ENCODE data around the gene DNM2. TPM values are rescaled to one million over a fixed set of nuclear protein-coding genes. Genes with fewer than 3 reads are reported as not detected.

DNM2 gene
- total and polyA plus RNA-seq, 9 of the 15 experiments (the other 6 are each of a cell fraction or from before 2014, with no cell fraction given), result 2.2 to 161 (median 72.6) TPM

DNA sequence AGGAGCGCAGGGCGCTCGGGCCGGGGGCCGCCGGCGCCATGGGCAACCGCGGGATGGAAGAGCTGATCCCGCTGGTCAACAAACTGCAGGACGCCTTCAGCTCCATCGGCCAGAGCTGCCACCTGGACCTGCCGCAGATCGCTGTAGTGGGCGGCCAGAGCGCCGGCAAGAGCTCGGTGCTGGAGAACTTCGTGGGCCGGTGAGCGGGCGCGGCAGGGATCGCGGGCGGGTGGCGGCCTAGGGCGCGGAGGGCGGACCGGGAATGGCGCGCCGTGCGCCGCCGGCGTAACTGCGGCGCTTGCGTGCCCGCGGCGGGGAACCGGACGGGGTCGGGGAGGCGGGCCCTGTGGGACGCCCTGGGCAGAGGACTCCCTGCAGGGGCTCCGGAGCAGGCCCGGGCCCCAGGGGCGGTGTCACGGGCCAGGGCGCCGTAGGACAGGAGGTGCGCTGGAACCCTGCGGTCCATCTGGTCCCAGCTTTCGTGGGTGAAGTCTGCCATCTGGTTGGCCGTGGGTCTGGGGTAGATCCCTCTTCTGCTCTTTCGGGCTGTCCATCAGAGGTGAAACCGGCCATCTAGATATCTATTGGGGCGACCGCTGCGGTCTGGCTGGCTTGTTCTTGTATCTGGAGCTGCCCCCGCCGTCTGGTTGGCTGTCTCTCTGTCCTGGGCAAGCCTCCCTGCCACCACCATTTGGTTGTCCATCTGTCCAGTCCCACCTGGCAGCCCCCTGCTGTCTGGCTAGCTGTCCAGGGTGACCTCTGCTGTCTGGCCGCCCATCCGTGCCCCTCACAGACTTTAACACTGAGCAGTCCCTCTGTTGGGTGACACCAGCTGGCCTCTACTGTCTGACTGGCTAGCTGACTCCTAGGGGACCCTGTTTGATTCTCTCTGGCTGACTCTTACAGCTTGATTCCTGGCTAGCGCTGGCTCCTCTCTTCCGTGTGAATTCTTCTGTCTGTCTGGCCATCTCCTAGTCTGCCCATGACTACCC is 622 bp downstream of the DNM2 start (continued):
- TF ChIP-seq TARDBP (IDR thresholded peaks at IDR 0.05) (peak; percentile 9; the same call in 1 of the 2 replicates), TEAD1 (CRISPR knock-in tag; IDR thresholded peaks at IDR 0.05) (peak in 1 of 2 experiments; percentile 55; a peak in 1 of 4 replicates)
- TF ChIP-seq, protein P1, sequence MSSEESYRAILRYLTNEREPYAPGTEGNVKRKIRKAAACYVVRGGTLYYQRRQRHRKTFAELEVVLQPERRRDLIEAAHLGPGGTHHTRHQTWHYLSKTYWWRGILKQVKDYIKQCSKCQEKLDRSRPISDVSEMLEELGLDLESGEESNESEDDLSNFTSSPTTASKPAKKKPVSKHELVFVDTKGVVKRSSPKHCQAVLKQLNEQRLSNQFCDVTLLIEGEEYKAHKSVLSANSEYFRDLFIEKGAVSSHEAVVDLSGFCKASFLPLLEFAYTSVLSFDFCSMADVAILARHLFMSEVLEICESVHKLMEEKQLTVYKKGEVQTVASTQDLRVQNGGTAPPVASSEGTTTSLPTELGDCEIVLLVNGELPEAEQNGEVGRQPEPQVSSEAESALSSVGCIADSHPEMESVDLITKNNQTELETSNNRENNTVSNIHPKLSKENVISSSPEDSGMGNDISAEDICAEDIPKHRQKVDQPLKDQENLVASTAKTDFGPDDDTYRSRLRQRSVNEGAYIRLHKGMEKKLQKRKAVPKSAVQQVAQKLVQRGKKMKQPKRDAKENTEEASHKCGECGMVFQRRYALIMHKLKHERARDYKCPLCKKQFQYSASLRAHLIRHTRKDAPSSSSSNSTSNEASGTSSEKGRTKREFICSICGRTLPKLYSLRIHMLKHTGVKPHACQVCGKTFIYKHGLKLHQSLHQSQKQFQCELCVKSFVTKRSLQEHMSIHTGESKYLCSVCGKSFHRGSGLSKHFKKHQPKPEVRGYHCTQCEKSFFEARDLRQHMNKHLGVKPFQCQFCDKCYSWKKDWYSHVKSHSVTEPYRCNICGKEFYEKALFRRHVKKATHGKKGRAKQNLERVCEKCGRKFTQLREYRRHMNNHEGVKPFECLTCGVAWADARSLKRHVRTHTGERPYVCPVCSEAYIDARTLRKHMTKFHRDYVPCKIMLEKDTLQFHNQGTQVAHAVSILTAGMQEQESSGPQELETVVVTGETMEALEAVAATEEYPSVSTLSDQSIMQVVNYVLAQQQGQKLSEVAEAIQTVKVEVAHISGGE (CRISPR knock-in tag; IDR thresholded peaks at IDR 0.05), result no peak
